NCI-H2227 treated with DMSO at 0.1 percent for 48 hours (cell line): ENCODE measurements around the gene NPAS2.
A peak's percentile ranks its signal among the peaks of the same experiment; 100 is the strongest.

Experiments
- DNase-seq: peaks from one replicate; lab custom pipeline; 2025; lab: John Stamatoyannopoulos, UW

Gene NPAS2

DNA sequence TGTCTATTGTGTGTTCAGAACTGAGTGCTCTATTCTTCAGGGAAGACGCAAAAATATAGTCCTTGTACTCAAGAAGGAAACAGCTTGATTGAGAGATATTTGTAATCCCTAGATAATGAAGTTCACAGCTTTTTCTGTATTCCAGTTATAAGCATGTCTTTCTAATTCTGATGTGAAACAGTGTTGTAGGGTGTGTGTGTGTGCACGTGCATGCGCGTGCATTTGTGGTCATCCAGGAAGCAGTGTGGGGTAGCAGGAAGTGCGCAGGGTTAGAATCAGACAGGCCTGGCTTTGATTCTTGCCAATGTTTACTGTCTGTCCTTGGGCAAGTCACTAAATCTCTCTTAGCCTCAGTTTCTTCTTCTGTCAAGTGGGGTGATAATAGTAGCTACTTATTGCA lies 87.9 kb downstream of the NPAS2 start:
- DNase-seq, result no peak

- DNase-seq, result peak; percentile 10
Measured at GRCh38 chr2:100909534-100910081, 89.7 kb downstream of the NPAS2 start.

GRCh38 chr2:100910111-100910510 lies 90.2 kb downstream of the NPAS2 start:
- DNase-seq, result no peak

DNA sequence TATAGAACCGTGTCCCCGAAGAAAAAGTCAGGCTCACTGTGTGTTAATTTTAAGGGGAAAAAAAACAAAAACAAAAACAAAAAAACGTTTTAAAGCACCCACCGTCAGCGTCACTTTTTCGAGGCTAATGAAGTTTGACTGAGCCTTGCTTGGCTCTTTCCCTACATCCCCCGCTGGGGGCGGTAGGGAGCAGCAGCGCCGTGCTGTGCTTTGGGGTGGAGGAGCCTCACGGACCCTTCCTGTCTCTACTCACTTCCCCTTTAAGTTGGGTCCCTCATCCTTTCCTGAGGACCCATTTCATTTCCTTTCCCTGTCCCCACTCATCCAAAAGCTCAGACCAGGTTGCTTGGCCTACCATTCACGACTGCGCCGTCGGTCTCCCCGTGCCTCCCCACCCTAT lies 99.4 kb downstream of the NPAS2 start:
- no peak for DNase-seq

DNA sequence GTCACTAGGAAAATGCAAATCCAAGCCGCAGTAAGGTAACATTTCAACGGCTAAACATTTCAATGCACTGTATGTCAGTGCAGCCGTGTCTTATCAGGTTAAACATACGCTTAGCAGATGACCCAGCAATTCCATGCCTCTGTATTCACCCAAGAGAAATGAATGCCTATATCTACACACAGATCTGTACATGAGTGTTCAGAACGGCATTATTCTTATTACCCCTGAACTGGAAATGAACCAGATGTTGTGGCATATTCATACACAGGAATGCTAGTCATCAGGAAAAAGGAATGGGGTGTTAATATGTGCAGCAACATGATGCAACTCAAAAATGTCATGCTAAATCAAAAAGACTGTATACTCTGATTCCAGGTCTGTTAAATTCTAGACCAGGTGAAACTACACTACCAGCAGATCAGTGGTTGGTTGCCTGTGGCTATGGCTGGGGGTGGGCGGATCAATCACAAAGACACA lies 101.8 kb downstream of the NPAS2 start:
- DNase-seq, result no peak

DNA sequence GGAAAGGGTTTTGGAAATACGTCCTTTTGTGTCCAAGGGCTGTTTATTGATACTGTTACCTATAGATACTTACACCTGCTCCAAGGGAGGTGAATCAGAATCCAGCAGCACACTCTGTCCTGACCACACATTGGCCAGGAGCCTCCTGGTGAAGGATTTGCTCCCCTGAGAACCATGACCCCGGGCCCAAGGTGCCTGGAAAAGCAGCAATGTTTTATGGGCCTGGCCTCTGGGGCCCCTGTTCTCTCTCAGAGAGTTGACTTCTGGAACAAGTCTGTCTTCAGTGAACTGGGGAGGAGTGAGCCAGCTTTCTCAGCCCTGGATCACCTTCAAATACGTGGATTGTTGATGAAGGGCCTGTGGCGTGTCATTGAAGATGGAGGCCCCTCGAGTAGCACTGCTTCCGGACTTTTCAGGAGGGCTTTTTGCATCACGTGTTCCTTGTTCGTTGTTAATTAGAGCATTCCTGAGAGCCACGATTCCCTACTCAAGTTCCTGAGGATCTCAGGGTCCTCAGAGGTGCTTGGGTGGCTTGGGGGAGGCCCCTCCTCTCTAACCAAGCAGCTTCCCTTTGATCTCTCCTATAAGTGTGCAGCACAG lies 103.6 kb downstream of the NPAS2 start:
- no peak for DNase-seq

DNA sequence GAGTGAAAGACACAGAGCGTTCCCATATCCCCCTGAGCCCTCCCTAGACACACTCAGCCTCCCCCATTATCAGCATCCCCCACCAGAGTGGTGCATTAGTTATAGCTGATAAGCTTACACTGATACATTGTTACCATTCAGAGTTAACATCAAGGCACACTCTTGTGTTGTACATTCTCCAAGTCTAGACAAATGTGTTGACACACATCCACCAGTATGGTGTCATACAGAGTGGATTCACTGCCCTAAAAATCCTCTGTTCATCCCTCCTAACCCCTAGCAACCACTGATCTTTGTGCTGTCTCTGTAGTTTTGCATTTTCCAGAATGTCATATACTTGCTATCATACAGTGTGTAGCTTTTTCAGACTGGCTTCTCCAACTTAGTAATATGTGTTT lies 104.2 kb downstream of the NPAS2 start:
- DNase-seq, result no peak

GRCh38 chr2:100924520-100925451 lies 104.8 kb downstream of the NPAS2 start:
- DNase-seq, result no peak

DNA sequence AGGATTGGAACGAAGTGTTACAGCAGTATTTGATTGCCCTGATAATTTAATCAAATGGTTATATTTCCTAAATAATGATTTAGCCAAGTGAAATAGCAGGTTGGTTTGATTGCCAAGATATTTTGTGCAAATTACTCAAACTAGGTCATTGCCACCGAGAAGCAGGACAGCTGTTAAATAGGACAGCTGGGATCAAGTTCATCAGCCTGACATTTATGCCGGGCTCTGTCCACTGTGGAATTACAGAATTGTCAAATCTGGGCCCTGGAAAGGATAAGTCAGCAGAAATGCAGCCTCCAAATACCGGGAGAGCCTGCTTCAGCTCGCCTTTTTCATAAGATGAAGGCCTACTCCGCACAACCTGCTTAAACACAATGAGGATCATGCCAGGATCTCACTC lies 108.3 kb downstream of the NPAS2 start:
- no peak for DNase-seq

DNA sequence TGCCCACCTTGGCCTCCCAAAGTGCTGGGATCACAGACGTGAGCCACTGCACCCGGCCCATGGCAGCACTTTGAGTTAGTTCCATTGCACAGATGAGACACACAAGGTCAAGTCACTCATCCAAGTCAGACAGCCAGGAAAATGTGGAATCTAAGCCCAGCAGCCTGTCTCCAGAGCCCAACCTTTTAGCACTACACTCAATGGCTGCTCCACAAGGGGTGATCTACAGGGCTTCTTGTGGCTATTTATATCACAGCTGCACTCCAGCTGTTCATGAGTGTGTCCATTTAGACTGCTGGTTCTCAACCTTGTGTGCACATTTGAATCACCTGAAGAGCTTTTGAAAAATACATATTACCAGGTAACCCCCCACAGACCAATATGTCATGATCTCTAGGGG lies 109.2 kb downstream of the NPAS2 start:
- no peak for DNase-seq

GRCh38 chr2:100934504-100935371 lies 114.8 kb downstream of the NPAS2 start:
- DNase-seq, result no peak

DNA sequence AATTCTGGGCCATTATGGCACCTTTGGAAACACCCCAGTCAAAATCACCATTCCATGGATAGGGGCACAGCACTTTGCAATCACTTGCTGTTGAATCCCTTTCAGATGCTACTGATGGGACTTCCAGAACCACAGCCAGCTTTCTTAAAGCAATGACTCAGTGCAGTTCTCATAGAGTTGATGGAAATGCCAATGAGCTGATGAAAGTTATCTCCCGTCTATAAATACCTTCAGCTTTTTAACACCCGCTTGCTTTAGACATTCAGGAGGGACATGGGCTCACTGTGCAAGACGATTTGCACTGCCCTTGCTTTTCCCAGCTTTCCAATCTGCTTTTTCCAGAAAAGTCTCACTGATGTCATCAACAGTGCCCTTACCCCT lies 115.4 kb downstream of the NPAS2 start:
- no peak for DNase-seq

- DNase-seq, result no peak
Measured at GRCh38 chr2:100936070-100936741, 116.3 kb downstream of the NPAS2 start.

- no peak for DNase-seq
Measured at GRCh38 chr2:100936972-100937542, 117.1 kb downstream of the NPAS2 start.

DNA sequence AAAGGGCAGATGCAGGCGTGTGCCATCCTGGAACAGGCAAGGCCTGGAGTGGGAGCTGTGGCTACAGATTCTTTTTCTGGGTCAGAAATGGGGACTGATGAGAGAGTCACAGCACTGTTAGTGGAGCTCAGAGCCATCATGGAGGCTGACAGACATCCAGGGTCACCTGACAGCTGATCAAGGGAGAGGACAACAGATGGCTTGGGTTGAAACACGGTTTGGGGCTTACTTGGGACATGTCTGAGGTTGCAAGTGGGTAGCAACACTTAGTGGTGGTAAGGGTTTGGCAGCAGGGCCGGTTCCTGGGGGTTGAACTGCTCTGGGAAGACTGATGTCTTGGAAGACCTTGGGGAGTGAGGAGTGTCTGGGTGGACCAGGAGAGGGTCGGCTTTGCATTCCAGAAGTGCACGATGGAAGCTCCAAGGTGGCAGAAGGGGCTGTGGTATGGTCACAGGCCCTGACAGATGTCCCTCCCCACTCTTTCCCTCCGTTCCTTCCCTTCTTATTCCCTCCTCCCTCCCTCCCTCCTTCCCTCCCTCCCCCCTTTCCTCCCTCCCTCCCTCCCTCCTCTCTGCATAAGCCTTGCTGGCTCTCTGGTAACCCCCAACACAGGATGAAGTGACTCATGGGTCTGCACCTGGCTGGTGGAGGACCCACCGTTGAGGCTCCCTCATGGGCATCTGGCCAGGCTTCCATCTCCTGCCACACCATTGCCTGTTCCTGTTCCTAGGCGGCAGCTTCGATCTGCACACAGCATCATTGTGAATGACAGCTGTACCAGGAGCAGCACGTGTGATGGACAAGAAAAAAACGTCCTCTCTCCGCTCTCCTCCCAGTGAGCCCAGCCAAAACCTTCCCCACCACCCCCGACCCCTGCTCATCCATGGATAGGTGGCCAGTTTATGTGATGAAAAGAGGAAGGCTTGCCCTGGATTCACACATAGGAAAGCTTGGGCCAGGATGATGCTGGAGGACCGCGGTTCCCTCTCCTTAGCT lies 118.4 kb downstream of the NPAS2 start:
- no peak for DNase-seq

DNA sequence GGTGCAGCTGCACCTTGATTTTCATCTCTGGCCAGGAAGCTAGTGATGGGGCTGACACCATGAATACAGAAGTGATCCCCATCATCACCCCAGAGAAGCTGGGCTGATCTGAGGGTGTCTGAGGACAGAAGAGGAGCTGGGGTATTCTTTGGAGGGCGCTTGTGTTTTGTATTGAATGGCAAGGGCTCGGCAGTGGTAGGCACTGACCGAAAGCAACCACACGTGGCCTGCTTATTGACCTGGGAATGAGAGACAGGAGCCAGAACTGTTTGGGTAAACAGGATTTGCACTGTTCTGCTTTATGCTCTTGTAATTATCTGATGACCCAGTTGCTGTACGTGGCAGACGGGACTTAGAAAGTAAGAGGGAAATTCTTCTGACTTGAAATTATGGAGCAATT lies 119.5 kb downstream of the NPAS2 start:
- no peak for DNase-seq

DNA sequence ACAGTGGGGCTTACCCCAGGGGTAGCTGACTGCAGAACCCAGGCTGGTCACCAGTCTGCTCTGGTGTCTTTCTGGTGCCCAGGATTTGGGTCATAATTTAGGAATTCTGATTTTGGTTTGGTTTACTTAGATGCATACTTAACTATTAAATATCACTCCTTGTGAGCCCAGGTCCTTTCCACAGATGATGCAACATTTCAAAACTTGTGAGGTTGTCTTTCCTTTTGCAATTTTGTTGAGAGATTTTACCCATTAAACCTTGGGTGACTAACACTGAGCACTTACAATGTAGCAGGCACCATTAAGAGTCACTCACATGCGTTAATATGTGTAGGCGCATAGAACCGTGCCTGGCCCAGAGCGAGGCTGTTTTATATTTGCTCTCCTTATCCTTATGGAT lies 120.3 kb downstream of the NPAS2 start:
- DNase-seq, result no peak

GRCh38 chr2:100940766-100941645 lies 121.1 kb downstream of the NPAS2 start:
- no peak for DNase-seq

DNA sequence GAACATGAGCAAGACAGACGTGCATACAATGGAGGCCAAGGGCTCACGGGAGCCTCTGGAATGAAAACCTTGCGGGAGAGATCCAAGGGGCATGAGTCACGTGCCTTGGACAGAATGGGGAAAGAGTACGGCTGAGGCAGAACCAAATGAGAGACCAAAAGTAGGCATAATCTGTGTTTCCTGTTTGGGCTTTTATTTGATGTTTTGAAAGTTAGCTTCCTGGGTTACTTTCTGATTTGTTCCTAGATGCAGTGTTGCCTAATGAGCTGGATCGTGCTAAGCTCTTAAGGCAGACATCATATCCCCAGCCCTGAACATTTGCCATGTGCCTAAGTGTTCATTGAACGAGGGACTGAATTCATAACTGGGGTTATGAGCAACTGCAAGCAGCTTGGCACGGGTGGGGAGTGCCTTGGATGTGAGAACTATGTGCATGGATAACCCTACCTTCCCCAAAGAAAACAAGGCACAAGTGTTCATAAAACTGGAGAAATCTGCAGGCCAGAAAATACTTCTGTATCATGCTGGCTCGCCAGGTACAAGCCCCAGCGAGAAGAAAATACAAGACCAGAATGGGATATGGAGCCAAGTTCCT lies 121.8 kb downstream of the NPAS2 start:
- DNase-seq, result no peak
